K562 (cell line): Measurements from ENCODE around the gene ADAM22. TPM values are rescaled to one million over a fixed set of nuclear protein-coding genes. Genes with fewer than 3 reads are reported as not detected.

Experiments
- ATAC-seq: fragments of 200-7000 bp; cut with Tn5 transposase; 3 replicates; pipeline ENCODE4 v1.9.1; 2020; ENCODE audit warnings: moderate library complexity
- BruUV-seq: library from RNA; stranded (reverse); fragments of 400-500 nt; replicated peaks from 2 replicates; lab custom pipeline; 2021; lab: Mats Ljungman, UMichigan
- CTCF ChIA-PET: fragments of 300-600 bp; formaldehyde crosslinking; extraction: SDS; loops from one replicate; lab custom pipeline; 2021; ENCODE audit warnings: low intra/inter-chr PET ratio; lab: Yijun Ruan, JAX
- POLR2A ChIA-PET: fragments of 300-600, 350-650 bp; sonication (Branson Sonifier 250); formaldehyde crosslinking; extraction: SDS; loops from one replicate; lab custom pipeline; 2021; ENCODE audit warnings: antibody characterized with exemption, inconsistent platforms; lab: Yijun Ruan, JAX
- DNase-seq, 4 experiments: peaks; one replicate each; pipeline versions ENCODE4 v3.0.0 to v3.0.0-alpha.2; 2011 to 2018; ENCODE audit warnings: low spot score in 3 of 4, mixed read lengths in 3 of 4; ENCODE audit errors: extremely low read depth in 1 of 4
- FAIRE-seq: peaks from 2 replicates; lab custom pipeline; 2011; peaks lifted over from hg19 to GRCh38; lab: Jason Lieb, UNC
- H2AFZ ChIP-seq: 2 replicates; pipeline ENCODE4 v1.6.0; 2011; ENCODE audit warnings: low read depth, low read length, control low read depth, inconsistent platforms
- H3K27ac ChIP-seq: fragments of 200-600 bp; 3 replicates; pipeline ENCODE4 v1.8.0; 2011; ENCODE audit warnings: low read depth, mild to moderate bottlenecking, control low read depth, inconsistent platforms, low read length, moderate library complexity, mixed read lengths; ENCODE audit errors: extremely low read depth
- H3K27me3 ChIP-seq, 2 experiments: fragments of 300-600 bp in 1 of 2; 2 replicates in 1 of 2; 3 replicates in 1 of 2; pipeline versions ENCODE4 v1.6.0 to v1.8.0; 2011; ENCODE audit warnings: inconsistent platforms in 2 of 2, low read length in 2 of 2, mild to moderate bottlenecking in 1 of 2, mixed read lengths in 1 of 2, moderate library complexity in 1 of 2; ENCODE audit not compliant: control insufficient read depth in 2 of 2, insufficient read depth in 2 of 2
- H3K36me3 ChIP-seq: fragments of 300-600 bp; 3 replicates; pipeline ENCODE4 v1.8.0; 2011; ENCODE audit warnings: mild to moderate bottlenecking, low read length, inconsistent platforms; ENCODE audit not compliant: control insufficient read depth, insufficient read depth
- H3K4me1 ChIP-seq, 2 experiments: fragments of 200-600 bp in 1 of 2; replicated peaks in 1 of 2; 2 replicates in 1 of 2; 3 replicates in 1 of 2; pipeline versions ENCODE4 v1.5.1 to v1.8.0; 2011; ENCODE audit warnings: inconsistent platforms in 2 of 2, low read length in 2 of 2, mild to moderate bottlenecking in 1 of 2, mixed read lengths in 1 of 2, moderate library complexity in 1 of 2; ENCODE audit not compliant: control insufficient read depth in 2 of 2, insufficient read depth in 2 of 2
- H3K4me2 ChIP-seq: 2 replicates; pipeline ENCODE4 v1.6.1; 2011; ENCODE audit warnings: low read length, control low read depth, inconsistent platforms, mixed read lengths; ENCODE audit not compliant: insufficient read depth
- H3K4me3 ChIP-seq: fragments of 200-600 bp; sonication (generic), shearing (Covaris generic); 2 replicates; pipeline ENCODE4 v1.5.1; 2016; ENCODE audit warnings: control low read depth, inconsistent platforms
- H3K79me2 ChIP-seq: fragments of 200-600 bp; 3 replicates; pipeline ENCODE4 v1.8.0; 2011; ENCODE audit warnings: low read length, inconsistent platforms; ENCODE audit not compliant: control insufficient read depth, insufficient read depth
- H3K9ac ChIP-seq, 2 experiments: 2 replicates each; pipeline versions ENCODE4 v1.6.0 to v1.6.1; 2011; ENCODE audit warnings: low read depth in 2 of 2, low read length in 2 of 2, control low read depth in 1 of 2, inconsistent platforms in 1 of 2, mild to moderate bottlenecking in 1 of 2, mixed read lengths in 1 of 2; ENCODE audit not compliant: insufficient read depth in 1 of 2
- H3K9me1 ChIP-seq: one replicate; pipeline ENCODE4 v1.6.0; 2011; ENCODE audit warnings: inconsistent platforms, mild to moderate bottlenecking, low read length, moderate library complexity; ENCODE audit not compliant: control insufficient read depth, insufficient read depth
- H3K9me3 ChIP-seq: replicated peaks from 2 replicates; pipeline ENCODE4 v1.5.1; 2011; ENCODE audit warnings: low read depth, low read length, inconsistent platforms; ENCODE audit not compliant: control insufficient read depth, insufficient read depth
- H4K20me1 ChIP-seq: replicated peaks from 2 replicates; pipeline ENCODE4 v1.6.1; 2011; ENCODE audit warnings: low read length, inconsistent platforms, mixed read lengths; ENCODE audit not compliant: control insufficient read depth, insufficient read depth
- DNMT1 ChIP-seq: fragments of 450-650 bp; IDR thresholded peaks from 2 replicates; pipeline ENCODE4 v1.6.1; 2016; ENCODE audit warnings: antibody characterized with exemption, mild to moderate bottlenecking
- FOXM1 ChIP-seq, 2 experiments: fragments of 450-650 bp in 1 of 2; sonication (generic) in 1 of 2; formaldehyde crosslinking in 1 of 2; IDR thresholded peaks; 2 replicates each; pipeline versions ENCODE4 v1.6.1 to v1.9.0; 2017 to 2022; ENCODE audit warnings: low read depth in 2 of 2, mild to moderate bottlenecking in 2 of 2, missing genetic modification reagents in 1 of 2, moderate library complexity in 1 of 2
- GATAD2A ChIP-seq: fragments of 450-650 bp; IDR thresholded peaks from 2 replicates; pipeline ENCODE4 v1.6.1; 2017
- HLTF ChIP-seq: fragments of 450-650 bp; IDR thresholded peaks from 2 replicates; pipeline ENCODE4 v1.6.1; 2016
- ILK ChIP-seq: fragments of 450-650 bp; IDR thresholded peaks from 2 replicates; pipeline ENCODE4 v1.6.1; 2016; ENCODE audit warnings: missing genetic modification characterization, low read depth, mild to moderate bottlenecking, missing compliant biosample characterization, moderate library complexity, borderline replicate concordance
- RFX1 ChIP-seq: fragments of 450-650 bp; IDR thresholded peaks from 2 replicates; pipeline ENCODE4 v1.6.1; 2016; ENCODE audit warnings: mild to moderate bottlenecking, moderate library complexity
- SIN3A ChIP-seq, 2 experiments: fragments of 150-350 bp in 1 of 2; IDR thresholded peaks; 2 replicates each; pipeline ENCODE4 v1.6.1; 2011 to 2016; ENCODE audit warnings: borderline replicate concordance in 2 of 2, low read depth in 2 of 2, low read length in 2 of 2, mild to moderate bottlenecking in 2 of 2, moderate library complexity in 2 of 2; ENCODE audit not compliant: control insufficient read depth in 1 of 2
- TCF7L2 ChIP-seq: fragments of 150-350 bp; IDR thresholded peaks from 2 replicates; pipeline ENCODE4 v1.6.1; 2016; ENCODE audit warnings: low read depth, mild to moderate bottlenecking, low read length, moderate library complexity
- XRCC5 ChIP-seq: fragments of 200-400 bp; formaldehyde crosslinking; IDR thresholded peaks from 2 replicates; pipeline ENCODE4 v1.6.1; 2017; ENCODE audit warnings: low read depth, mild to moderate bottlenecking, low read length
- ZNF12 ChIP-seq: sonication (generic); formaldehyde crosslinking; IDR thresholded peaks from 2 replicates; pipeline ENCODE4 v1.4.0; 2020; ENCODE audit warnings: mild to moderate bottlenecking, missing genetic modification reagents
- ZNF140 ChIP-seq: fragments of 250-450 bp; sonication (Bioruptor Pico); IDR thresholded peaks from 2 replicates; pipeline ENCODE4 v1.8.0; 2021; ENCODE audit warnings: moderate library complexity, mild to moderate bottlenecking, inconsistent platforms
- ZNF174 ChIP-seq: fragments of 250-450 bp; sonication (Bioruptor Pico); IDR thresholded peaks from 2 replicates; pipeline ENCODE4 v1.4.0; 2020; ENCODE audit warnings: mild to moderate bottlenecking
- ZNF232 ChIP-seq: sonication (generic); formaldehyde crosslinking; IDR thresholded peaks from 2 replicates; pipeline ENCODE4 v1.8.0; 2022; ENCODE audit warnings: mild to moderate bottlenecking, missing genetic modification reagents
- ZNF551 ChIP-seq: fragments of 250-450 bp; sonication (Bioruptor Pico); IDR thresholded peaks from 2 replicates; pipeline ENCODE4 v1.5.0; 2021; ENCODE audit warnings: mild to moderate bottlenecking, moderate library complexity
- ZNF707 ChIP-seq: fragments of 250-450 bp; sonication (Bioruptor Pico); conservative IDR thresholded peaks from 2 replicates; pipeline ENCODE4 v1.8.0; 2022; ENCODE audit warnings: inconsistent platforms, mild to moderate bottlenecking, moderate library complexity
- ZNF717 ChIP-seq: fragments of 250-450 bp; sonication (Bioruptor Pico); IDR thresholded peaks from 2 replicates; pipeline ENCODE4 v1.5.0; 2021
- WGBS: fragments of 100-300 bp; shearing (Covaris generic); methylation state at CpG from one replicate; pipeline ENCODE4 v1.1.6; 2016; ENCODE audit warnings: low coverage, mixed read lengths; ENCODE audit not compliant: insufficient coverage; ENCODE audit errors: missing lambda C conversion rate; 5-methylcytosine and 5-hydroxymethylcytosine counted together
- in situ Hi-C: fragments of 300-500 bp; cut with MboI; formaldehyde crosslinking; loops from 4 replicates; pipeline ENCODE4 v1.15.0; 2018; ENCODE audit warnings: inconsistent platforms, mixed read lengths
- intact Hi-C: fragments of 100-400 bp; cut with micrococcal nuclease; formaldehyde crosslinking; loops from 2 replicates; pipeline ENCODE4 v1.14.2; 2022
- polyA plus RNA-seq, 8 experiments: library from polyadenylated mRNA; depleted of rRNA in 4 of 8; stranded (reverse) in 5 of 8; unstranded in 3 of 8; fragments of >200 nt; fragmentation: Nextera tagmentation in 2 of 8; fragmentation: Illumina TruSeq in 1 of 8; extraction: Ambion mirVana in 2 of 8; extraction: Trizol in 1 of 8; gene quantifications; 2 replicates each; pipeline versions ENCODE4 v1.2.1 to v1.2.3, GENCODE V29; 2011 to 2014; ENCODE audit warnings: inconsistent platforms in 1 of 8, missing spikeins in 1 of 8
- total RNA-seq, 7 experiments: library from RNA; depleted of rRNA in 6 of 7; stranded (reverse); fragments of >200 nt in 6 of 7; fragmentation: Illumina TruSeq in 2 of 7; extraction: Trizol in 2 of 7; gene quantifications; 2 replicates each; pipeline versions ENCODE4 v1.2.1 to v1.2.3, GENCODE V29; 2011 to 2021; ENCODE audit warnings: low replicate concordance in 1 of 7

ADAM22 gene
- total and polyA plus RNA-seq, 9 of the 15 experiments (the other 6 are each of a cell fraction or from before 2014, with no cell fraction given): 0.01 to 0.58 (median 0.18) TPM

DNA sequence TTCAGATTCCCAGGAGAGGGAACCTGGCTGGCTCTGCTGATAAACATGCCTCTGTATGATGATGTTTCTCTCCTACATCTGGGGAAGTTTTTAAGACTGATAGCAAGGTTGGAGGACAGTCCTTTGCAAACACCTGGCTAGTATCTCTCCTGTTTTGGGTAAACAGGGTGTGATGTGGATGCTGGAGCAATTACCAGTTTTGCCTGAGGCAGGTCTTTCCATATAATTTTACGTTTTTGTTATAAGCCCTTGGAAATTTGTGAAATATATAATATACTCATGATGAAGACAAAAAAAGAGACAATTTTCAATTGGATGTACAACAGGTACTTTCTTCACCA lies 138.6 kb downstream of the ADAM22 start:
- Histone ChIP-seq H3K4me1 (no peaks in the 10 kb centered on the region), H3K27ac (no peak overlapping the region), H2AFZ (no peak overlapping the region), H3K9me3 (no peaks in the 10 kb centered on the region), H4K20me1 (no peaks in the 10 kb centered on the region), H3K4me2 (no peak overlapping the region), H3K9me1 (no peaks in the 10 kb centered on the region), H3K4me3 (no peak overlapping the region), H3K36me3 (no peaks in the 10 kb centered on the region), H3K27me3 (no peaks in the 10 kb centered on the region), H3K79me2 (no peaks in the 10 kb centered on the region), H3K9ac (no peak overlapping the region)
- ATAC-seq (no peak), DNase-seq (no peak), FAIRE-seq (no peak)
- in situ Hi-C loops (no loop called here), intact Hi-C loops (no loop called here)
- CTCF ChIA-PET: no interaction called here
- no peak for TF ChIP-seq ZNF232 (CRISPR knock-in tag)
- TF ChIP-seq DNMT1: no peak
- no peak for TF ChIP-seq GATAD2A
- no peak for TF ChIP-seq ZNF717
- TF ChIP-seq XRCC5: no peak
- no peak for TF ChIP-seq ZNF551 (CRISPR knock-in tag)
- POLR2A ChIA-PET: no interaction called here
- no TSS peak for BruUV-seq
- 0% methylated on average over 1 of the region's 1 CpG for WGBS

DNA sequence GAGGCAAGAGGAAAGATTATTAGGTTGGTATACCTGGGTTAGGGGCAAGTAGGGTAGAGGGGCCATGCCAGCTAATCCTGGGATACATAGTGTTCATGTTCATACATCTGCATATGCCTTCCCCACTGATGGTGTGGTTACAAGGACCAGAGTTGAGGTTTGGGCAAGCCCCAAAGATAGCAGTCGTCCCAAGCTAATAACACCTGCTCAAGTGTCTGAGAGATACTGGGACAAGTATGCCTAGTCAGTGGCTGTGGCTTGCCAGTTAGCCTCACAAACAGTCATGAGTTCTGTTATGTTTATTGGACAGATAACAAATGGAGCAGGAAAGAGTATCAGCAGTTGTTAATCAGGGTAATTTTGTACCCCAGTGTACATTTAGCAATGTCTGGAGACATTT lies 139.6 kb downstream of the ADAM22 start:
- in situ Hi-C loops (no loop called here), intact Hi-C loops (no loop called here)
- no peak for ATAC-seq
- Histone ChIP-seq H3K27ac (no peak overlapping the region), H3K9ac (no peak overlapping the region), H3K79me2 (no peaks in the 10 kb centered on the region), H3K27me3 (no peaks in the 10 kb centered on the region), H3K4me2 (no peak overlapping the region), H3K9me3 (no peaks in the 10 kb centered on the region), H4K20me1 (no peaks in the 10 kb centered on the region), H3K36me3 (no peaks in the 10 kb centered on the region), H3K4me3 (no peak overlapping the region), H3K4me1 (no peaks in the 10 kb centered on the region), H2AFZ (no peak overlapping the region), H3K9me1 (no peaks in the 10 kb centered on the region)
- ChIA-PET CTCF (no interaction called here), POLR2A (no interaction called here)
- BruUV-seq: no TSS peak
- no peak for FAIRE-seq
- no peak for DNase-seq
- TF ChIP-seq ZNF707 (CRISPR knock-in tag) (no peak), ZNF12 (CRISPR knock-in tag) (no peak), TCF7L2 (no peak), ZNF140 (no peak), ILK (tag) (no peak), HLTF (no peak), ZNF174 (CRISPR knock-in tag) (no peak), SIN3A (IDR thresholded peaks at IDR 0.05; ENCODE audit: borderline replicate concordance in 2 of 2, control insufficient read depth in 1 of 2, low read depth in 2 of 2, low read length in 2 of 2) (no peak), FOXM1 (IDR thresholded peaks at IDR 0.05; ENCODE audit: low read depth) (no peak), FOXM1 (CRISPR knock-in tag; IDR thresholded peaks at IDR 0.05; ENCODE audit: low read depth) (no peak), RFX1 (no peak)
- 0% methylated on average over 1 of the region's 1 CpG for WGBS
